Panc1 (cell line): Measurements from ENCODE around the gene ITFG2. TPM values are rescaled to one million over a fixed set of nuclear protein-coding genes. Genes with fewer than 3 reads are reported as not detected.

ENCODE experiments used
- ATAC-seq: fragments of 200-7000 bp; cut with Tn5 transposase; 2 replicates; pipeline ENCODE4 v1.9.1; 2020; ENCODE audit warnings: mild to moderate bottlenecking, moderate library complexity
- BruUV-seq: library from RNA; stranded (reverse); fragments of 400-500 nt; replicated peaks from 2 replicates; lab custom pipeline; 2021; lab: Mats Ljungman, UMichigan
- CTCF ChIA-PET: fragments of 300-600 bp; sonication (Branson Sonifier 250); formaldehyde crosslinking; loops from one replicate; lab custom pipeline; 2022; ENCODE audit warnings: antibody characterized with exemption; lab: Charles Lee
- POLR2A ChIA-PET: fragments of 300-600 bp; sonication (Branson Sonifier 250); formaldehyde crosslinking; loops from one replicate; lab custom pipeline; 2022; ENCODE audit warnings: antibody characterized with exemption; lab: Charles Lee
- DNase-seq: peaks from one replicate; pipeline ENCODE4 v3.0.0-alpha.2; 2010; ENCODE audit warnings: low read depth, low spot score
- H3K27ac ChIP-seq: 2 replicates; pipeline ENCODE4 v1.5.1; 2011; ENCODE audit warnings: mild to moderate bottlenecking, low read length, inconsistent platforms
- H3K27me3 ChIP-seq: fragments of 200-500 bp; sonication (Bioruptor generic); 2 replicates; pipeline ENCODE4 v1.6.0; 2014; ENCODE audit warnings: low read length, inconsistent platforms; ENCODE audit not compliant: control insufficient read depth, insufficient read depth
- H3K36me3 ChIP-seq: fragments of 200-500 bp; sonication (Bioruptor generic); 2 replicates; pipeline ENCODE4 v1.5.1; 2014; ENCODE audit warnings: inconsistent platforms, mild to moderate bottlenecking, low read length, moderate library complexity; ENCODE audit not compliant: control insufficient read depth, insufficient read depth
- H3K4me1 ChIP-seq: 2 replicates; pipeline ENCODE4 v1.5.1; 2011; ENCODE audit warnings: inconsistent platforms, mild to moderate bottlenecking, low read length, moderate library complexity; ENCODE audit not compliant: control insufficient read depth, insufficient read depth
- H3K4me3 ChIP-seq, 2 experiments: 2 replicates each; pipeline ENCODE4 v1.5.1; 2011 to 2012; ENCODE audit warnings: low read depth in 2 of 2, low read length in 2 of 2, mild to moderate bottlenecking in 2 of 2, inconsistent platforms in 1 of 2, moderate library complexity in 1 of 2
- H3K9me3 ChIP-seq: fragments of 200-500 bp; sonication (Bioruptor generic); 2 replicates; pipeline ENCODE4 v1.5.1; 2014; ENCODE audit warnings: low read depth, mild to moderate bottlenecking, inconsistent platforms, low read length, moderate library complexity; ENCODE audit not compliant: control insufficient read depth, insufficient read depth
- POLR2AphosphoS5 ChIP-seq: IDR thresholded peaks from 2 replicates; pipeline ENCODE4 v1.6.1; 2012; ENCODE audit warnings: mild to moderate bottlenecking, low read depth, low read length, moderate library complexity
- REST ChIP-seq, 2 experiments: IDR thresholded peaks; 2 replicates each; pipeline ENCODE4 v1.6.1; 2011 to 2012; ENCODE audit warnings: low read depth in 2 of 2, control low read depth in 1 of 2, low read length in 1 of 2, mild to moderate bottlenecking in 1 of 2, moderate library complexity in 1 of 2; ENCODE audit not compliant: insufficient read depth in 1 of 2
- SIN3A ChIP-seq: IDR thresholded peaks from 2 replicates; pipeline ENCODE4 v1.6.1; 2012; ENCODE audit warnings: low read depth, mild to moderate bottlenecking, low read length, moderate library complexity, borderline replicate concordance; ENCODE audit not compliant: insufficient read depth
- TCF7L2 ChIP-seq: IDR thresholded peaks from 2 replicates; pipeline ENCODE4 v1.6.1; 2011; ENCODE audit warnings: mild to moderate bottlenecking, low read depth, low read length, inconsistent platforms
- in situ Hi-C: cut with HindIII; loops from 2 replicates; pipeline ENCODE4 v1.10.0; 2016; ENCODE audit warnings: low sequenced_read_pairs, low pct_unique_long_range_greater_than_20kb
- intact Hi-C: fragments of 100-400 bp; cut with micrococcal nuclease; formaldehyde crosslinking; loops from one replicate; pipeline ENCODE4 v1.10.0; 2022; ENCODE audit not compliant: unreplicated experiment
- total RNA-seq: library from RNA; stranded (reverse); gene quantifications from one replicate; pipeline ENCODE4 v1.2.1, GENCODE V29; 2021; ENCODE audit not compliant: unreplicated experiment
- TF ChIP-seq, protein P1 (sequence below): fragments of 450-650 bp; IDR thresholded peaks from 2 replicates; pipeline ENCODE4 v1.5.1; 2017; ENCODE audit warnings: mild to moderate bottlenecking

ITFG2 gene
- total RNA-seq, 1 experiment from 2014 or later: 17.4 TPM

- Histone ChIP-seq H3K27ac (no peak overlapping the region), H3K9me3 (no peaks in the 10 kb centered on the region), H3K4me1 (no peaks in the 10 kb centered on the region), H3K36me3 (no peaks in the 10 kb centered on the region), H3K27me3 (no peaks in the 10 kb centered on the region), H3K4me3 (no peak overlapping the region)
- POLR2A ChIA-PET: no interaction called here
- no peak for TF ChIP-seq POLR2AphosphoS5
- TF ChIP-seq, protein P1, sequence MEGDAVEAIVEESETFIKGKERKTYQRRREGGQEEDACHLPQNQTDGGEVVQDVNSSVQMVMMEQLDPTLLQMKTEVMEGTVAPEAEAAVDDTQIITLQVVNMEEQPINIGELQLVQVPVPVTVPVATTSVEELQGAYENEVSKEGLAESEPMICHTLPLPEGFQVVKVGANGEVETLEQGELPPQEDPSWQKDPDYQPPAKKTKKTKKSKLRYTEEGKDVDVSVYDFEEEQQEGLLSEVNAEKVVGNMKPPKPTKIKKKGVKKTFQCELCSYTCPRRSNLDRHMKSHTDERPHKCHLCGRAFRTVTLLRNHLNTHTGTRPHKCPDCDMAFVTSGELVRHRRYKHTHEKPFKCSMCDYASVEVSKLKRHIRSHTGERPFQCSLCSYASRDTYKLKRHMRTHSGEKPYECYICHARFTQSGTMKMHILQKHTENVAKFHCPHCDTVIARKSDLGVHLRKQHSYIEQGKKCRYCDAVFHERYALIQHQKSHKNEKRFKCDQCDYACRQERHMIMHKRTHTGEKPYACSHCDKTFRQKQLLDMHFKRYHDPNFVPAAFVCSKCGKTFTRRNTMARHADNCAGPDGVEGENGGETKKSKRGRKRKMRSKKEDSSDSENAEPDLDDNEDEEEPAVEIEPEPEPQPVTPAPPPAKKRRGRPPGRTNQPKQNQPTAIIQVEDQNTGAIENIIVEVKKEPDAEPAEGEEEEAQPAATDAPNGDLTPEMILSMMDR: no peak
- no peak for TF ChIP-seq SIN3A
- TF ChIP-seq TCF7L2: no peak
- no peak for TF ChIP-seq REST (IDR thresholded peaks at IDR 0.05; ENCODE audit: insufficient read depth in 1 of 2, low read depth in 2 of 2, low read length in 1 of 2)
- ATAC-seq (no peak), DNase-seq (no peak)
- BruUV-seq: no TSS peak
- CTCF ChIA-PET: no interaction called here
- in situ Hi-C loops: no loop called here
- intact Hi-C loops: no loop called here
Measured at GRCh38 chr12:2836574-2836973, 24.1 kb downstream of the ITFG2 start.

- no peak for DNase-seq
- BruUV-seq: no TSS peak
- Histone ChIP-seq H3K4me1 (no peaks in the 10 kb centered on the region), H3K9me3 (no peaks in the 10 kb centered on the region), H3K4me3 (no peak overlapping the region), H3K27ac (no peak overlapping the region), H3K36me3 (no peaks in the 10 kb centered on the region), H3K27me3 (no peaks in the 10 kb centered on the region)
- intact Hi-C loops: no loop called here
- peak; percentile 26; the same call in 1 of the 2 replicates for ATAC-seq
- ChIA-PET POLR2A (no interaction called here), CTCF (no interaction called here)
- in situ Hi-C loops: no loop called here
- TF ChIP-seq SIN3A (no peak), REST (IDR thresholded peaks at IDR 0.05; ENCODE audit: insufficient read depth in 1 of 2, low read depth in 2 of 2, low read length in 1 of 2) (no peak), POLR2AphosphoS5 (no peak), TCF7L2 (no peak)
- TF ChIP-seq, protein P1: no peak
Measured at GRCh38 chr12:2841056-2841650, 28.7 kb downstream of the ITFG2 start.
